Measurements from ENCODE around the gene C5orf58.

GRCh38 chr5:170249355-170249754 is 16.6 kb downstream of the C5orf58 start:
- no peak for TF ChIP-seq EZH2 (IDR thresholded peaks at IDR 0.05; ENCODE audit: borderline replicate concordance, low read depth, low read length, severe bottlenecking)
- TF ChIP-seq CTCF (IDR thresholded peaks at IDR 0.05; ENCODE audit: borderline replicate concordance, extremely low read depth, low read length, poor library complexity, severe bottlenecking), result no peak
